ENCODE measurements around the gene OR6B1. TPM values are rescaled to one million over a fixed set of nuclear protein-coding genes. Genes with fewer than 3 reads are reported as not detected.

The OR6B1 gene
- total and polyA plus RNA-seq, 2 of the 8 experiments (the other 6 are each of a cell fraction or from before 2014, with no cell fraction given) = not detected

DNA sequence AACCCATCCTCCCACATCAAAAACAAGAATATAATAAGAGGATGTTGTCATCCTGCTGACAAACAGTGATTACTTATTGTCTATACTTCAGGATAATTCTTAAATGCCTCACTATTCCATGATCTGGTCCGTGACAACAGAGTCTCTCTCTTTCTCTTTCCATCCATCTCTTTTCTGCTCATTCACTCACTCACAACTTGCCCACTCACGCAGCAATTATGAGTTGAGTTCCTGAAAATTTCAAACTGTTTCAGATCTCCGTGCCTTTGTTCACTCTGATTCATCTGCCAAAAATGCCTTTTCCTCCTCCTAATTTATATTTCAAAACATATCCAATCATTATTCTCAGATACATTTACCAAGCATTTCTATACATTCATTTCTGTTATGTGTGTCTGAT is 1.4 kb downstream of the OR6B1 start:
- no peaks in the 10 kb centered on the region for H3K4me1 ChIP-seq (replicated peaks in 1 of 4; ENCODE audit: control insufficient read depth in 3 of 4, insufficient read depth in 4 of 4, low read length in 3 of 4)
- no peaks in the 10 kb centered on the region for H3K79me2 ChIP-seq (ENCODE audit: control insufficient read depth in 1 of 2, insufficient read depth in 2 of 2, low read length in 2 of 2)
- DNase-seq (ENCODE audit: low read depth in 1 of 2, low spot score in 2 of 2) (no peak), FAIRE-seq (no peak)
- TF ChIP-seq EP300 (IDR thresholded peaks at IDR 0.05; ENCODE audit: borderline replicate concordance in 1 of 2, low read depth in 2 of 2, low read length in 2 of 2) (no peak), SRF (IDR thresholded peaks at IDR 0.05; ENCODE audit: low read depth, low read length) (no peak), BACH1 (IDR thresholded peaks at IDR 0.05; ENCODE audit: low read length) (no peak), SUZ12 (IDR thresholded peaks at IDR 0.05; ENCODE audit: low read length) (no peak), POU5F1 (IDR thresholded peaks at IDR 0.05; ENCODE audit: low read depth, low read length) (no peak), GABPA (IDR thresholded peaks at IDR 0.05; ENCODE audit: borderline replicate concordance, insufficient read depth, low read length) (no peak), ASH2L (IDR thresholded peaks at IDR 0.05; ENCODE audit: low read length) (no peak), RXRA (IDR thresholded peaks at IDR 0.05; ENCODE audit: insufficient read depth, low read depth, low read length) (no peak), TAF1 (IDR thresholded peaks at IDR 0.05; ENCODE audit: low read depth, low read length) (no peak)
- TF ChIP-seq, protein P1, sequence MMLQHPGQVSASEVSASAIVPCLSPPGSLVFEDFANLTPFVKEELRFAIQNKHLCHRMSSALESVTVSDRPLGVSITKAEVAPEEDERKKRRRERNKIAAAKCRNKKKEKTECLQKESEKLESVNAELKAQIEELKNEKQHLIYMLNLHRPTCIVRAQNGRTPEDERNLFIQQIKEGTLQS (IDR thresholded peaks at IDR 0.05; ENCODE audit: insufficient read depth, low read depth, low read length) = no peak
- no peaks in the 10 kb centered on the region for H3K79me1 ChIP-seq (ENCODE audit: low read depth, low read length)
- H3K4ac ChIP-seq (replicated peaks; ENCODE audit: insufficient read length, low read depth, low read length) = no peak overlapping the region
- ChIA-PET CTCF (ENCODE audit: partially characterized antibody) (interaction anchor here (1.0 kb wide), 1 partner anchor 23 kb away, joined by 3 read pairs; no protein-coding TSS in a partner anchor), POLR2A (ENCODE audit: partially characterized antibody) (no interaction called here)
- H3K9ac ChIP-seq (replicated peaks in 1 of 4; ENCODE audit: extremely low read depth in 1 of 4, low read depth in 3 of 4, low read length in 3 of 4) = no peak overlapping the region
- no peaks in the 10 kb centered on the region for H3K23me2 ChIP-seq (ENCODE audit: low read depth, low read length)
- H3K27ac ChIP-seq (ENCODE audit: low read depth, low read length) = no peak overlapping the region
- H4K20me1 ChIP-seq (replicated peaks in 1 of 2; ENCODE audit: control insufficient read depth in 1 of 2, insufficient read depth in 2 of 2, low read length in 2 of 2) = no peaks in the 10 kb centered on the region
- no peak overlapping the region for H3K4me2 ChIP-seq (ENCODE audit: insufficient read depth in 1 of 2, low read depth in 2 of 2, low read length in 2 of 2)
- no peak overlapping the region for H3K4me3 ChIP-seq (ENCODE audit: extremely low read depth in 1 of 4, insufficient read depth in 2 of 4, low read depth in 3 of 4, low read length in 4 of 4)
- no peak overlapping the region for H4K91ac ChIP-seq (replicated peaks; ENCODE audit: insufficient read length, low read length)
- H4K8ac ChIP-seq (ENCODE audit: extremely low read depth, insufficient read depth, low read length) = no peak overlapping the region
- H3K27me3 ChIP-seq (replicated peaks in 1 of 4; ENCODE audit: control insufficient read depth in 3 of 4, extremely low read depth in 1 of 4, insufficient read depth in 3 of 4, low read length in 3 of 4) = no peaks in the 10 kb centered on the region
- WGBS, 2 experiments (ENCODE audit: extremely low coverage in 1 of 2, insufficient coverage in 1 of 2, insufficient read length in 1 of 2, insufficient replicate concordance in 2 of 2, low coverage in 1 of 2, low lambda C conversion rate in 2 of 2, missing lambda C conversion rate in 1 of 2) = 87% methylated on average over 3 of the region's 3 CpGs; no CpG with 5 or more reads in 1 of the 2 experiments
- no peaks in the 10 kb centered on the region for H3K9me3 ChIP-seq (ENCODE audit: insufficient read depth in 2 of 2, low read depth in 1 of 2, low read length in 1 of 2)
- H2BK5ac ChIP-seq (ENCODE audit: low read depth, low read length) = no peak overlapping the region
- H2BK15ac ChIP-seq (ENCODE audit: low read length) = no peak overlapping the region
- no peak overlapping the region for H4K5ac ChIP-seq (ENCODE audit: insufficient read length, low read depth, low read length)
- no peak overlapping the region for H3K18ac ChIP-seq (ENCODE audit: extremely low read depth, low read length)
- H3K14ac ChIP-seq (ENCODE audit: insufficient read length) = no peak overlapping the region
- no peak overlapping the region for H2AFZ ChIP-seq (ENCODE audit: low read length)
- H2BK20ac ChIP-seq (ENCODE audit: low read length) = no peak overlapping the region
- H2BK120ac ChIP-seq (replicated peaks; ENCODE audit: low read depth, low read length) = no peak overlapping the region
- H2BK12ac ChIP-seq (ENCODE audit: low read depth, low read length) = no peak overlapping the region
- no peak overlapping the region for H3K23ac ChIP-seq (ENCODE audit: insufficient read length)
- no peak overlapping the region for H3K56ac ChIP-seq (replicated peaks; ENCODE audit: insufficient read length, low read depth, low read length)
- H3K36me3 ChIP-seq (ENCODE audit: control insufficient read depth in 2 of 4, insufficient read depth in 4 of 4, low read length in 3 of 4) = no peaks in the 10 kb centered on the region
- no peak overlapping the region for H2AK5ac ChIP-seq (ENCODE audit: low read depth, low read length)

Data from H1 (cell line).